ENCODE data around the gene KCTD10. TPM values are rescaled to one million over a fixed set of nuclear protein-coding genes. Genes with fewer than 3 reads are reported as not detected.
"Not testable (repeated sequence)": the region's sequence is repeated elsewhere in the genome, so short reads cannot be mapped to it uniquely, and the experiment has no call there.

Gene KCTD10
- total RNA-seq, 1 experiment from 2014 or later: 44.9 TPM

- Mint-ChIP-seq H3K4me1 (ENCODE audit: insufficient read depth, unreplicated experiment) (peaks cover 3% of the 10 kb centered on the region), H3K27me3 (ENCODE audit: insufficient read depth, unreplicated experiment) (no peaks in the 10 kb centered on the region), H3K9me3 (ENCODE audit: unreplicated experiment) (no peaks in the 10 kb centered on the region), H3K4me3 (ENCODE audit: unreplicated experiment) (peak overlapping the region; percentile 88), H3K27ac (ENCODE audit: low read depth, unreplicated experiment) (peak overlapping the region; percentile 100), H3K36me3 (ENCODE audit: insufficient read depth, unreplicated experiment) (peaks cover 14% of the 10 kb centered on the region)
- BruUV-seq (replicated peaks): no TSS peak
- intact Hi-C loops (cut with micrococcal nuclease): loop anchor here (1.0 to 2.0 kb wide), 3 partner anchors 14 to 48 kb away; no protein-coding TSS in a partner anchor
- POLR2A ChIA-PET: interaction anchor here (0.6 to 8.5 kb wide), 14 partner anchors 9 to 1589 kb away, joined by 3 to 130 read pairs (median 4); partner anchors contain the start of genes MMAB and MVK
- CTCF ChIA-PET: interaction anchor here (0.7 to 2.1 kb wide), 6 partner anchors 10 to 1114 kb away, joined by 3 to 7 read pairs (median 4); no protein-coding TSS in a partner anchor
- DNase-seq (ENCODE audit: unreplicated experiment): no peak
- no peak for TF ChIP-seq CTCF (IDR thresholded peaks at IDR 0.05; ENCODE audit: unreplicated experiment)
Measured at GRCh38 chr12:109476807-109477184, 304 bp downstream of the KCTD10 start.

- Mint-ChIP-seq H3K36me3 (ENCODE audit: insufficient read depth, unreplicated experiment) (peaks cover 8% of the 10 kb centered on the region), H3K4me3 (ENCODE audit: unreplicated experiment) (peak overlapping the region; percentile 88), H3K4me1 (ENCODE audit: insufficient read depth, unreplicated experiment) (peaks cover 3% of the 10 kb centered on the region), H3K9me3 (ENCODE audit: unreplicated experiment) (no peaks in the 10 kb centered on the region), H3K27ac (ENCODE audit: low read depth, unreplicated experiment) (peak overlapping the region; percentile 100), H3K27me3 (ENCODE audit: insufficient read depth, unreplicated experiment) (no peaks in the 10 kb centered on the region)
- ChIA-PET POLR2A (interaction anchor here (0.6 to 8.5 kb wide), 7 partner anchors 13 to 1238 kb away, joined by 3 to 130 read pairs (median 5); partner anchors contain the start of genes MMAB and MVK), CTCF (interaction anchor here (0.5 to 2.1 kb wide), 8 partner anchors 9 to 1115 kb away, joined by 3 to 7 read pairs (median 3); no protein-coding TSS in a partner anchor)
- no peak for TF ChIP-seq CTCF (IDR thresholded peaks at IDR 0.05; ENCODE audit: unreplicated experiment)
- no peak for DNase-seq (ENCODE audit: unreplicated experiment)
- intact Hi-C loops (cut with micrococcal nuclease): loop anchor here (2.0 kb wide), 1 partner anchor 13 kb away; no protein-coding TSS in a partner anchor
- BruUV-seq (replicated peaks): no TSS peak
Measured at GRCh38 chr12:109475993-109476806, 900 bp downstream of the KCTD10 start.

- TF ChIP-seq CTCF (IDR thresholded peaks at IDR 0.05; ENCODE audit: unreplicated experiment): no peak
Measured at GRCh38 chr12:109475121-109475520, 2.0 kb downstream of the KCTD10 start.

GRCh38 chr12:109473526-109474270, 3.4 kb downstream of the KCTD10 start:
- H3K27ac Mint-ChIP-seq (ENCODE audit: low read depth, unreplicated experiment); H3K4me3 Mint-ChIP-seq (ENCODE audit: unreplicated experiment); H3K4me1 Mint-ChIP-seq (ENCODE audit: insufficient read depth, unreplicated experiment); intact Hi-C loops (cut with micrococcal nuclease); DNase-seq (ENCODE audit: unreplicated experiment); BruUV-seq (replicated peaks); H3K9me3 Mint-ChIP-seq (ENCODE audit: unreplicated experiment); H3K27me3 Mint-ChIP-seq (ENCODE audit: insufficient read depth, unreplicated experiment): not testable (repeated sequence)
- peaks cover 23% of the 10 kb centered on the region for H3K36me3 Mint-ChIP-seq (ENCODE audit: insufficient read depth, unreplicated experiment)
- ChIA-PET CTCF (interaction anchor here (0.6 to 2.4 kb wide), 5 partner anchors 7 to 380 kb away, joined by 3 to 8 read pairs (median 3); no protein-coding TSS in a partner anchor), POLR2A (interaction anchor here (8.5 kb wide), 1 partner anchor 11 kb away, joined by 130 read pairs; no protein-coding TSS in a partner anchor)

More at GRCh38 chr12:109475121-109475520, 2.0 kb downstream of the KCTD10 start:
- no peak overlapping the region for H3K4me3 Mint-ChIP-seq (ENCODE audit: unreplicated experiment)
- DNase-seq (ENCODE audit: unreplicated experiment): no peak
- H3K9me3 Mint-ChIP-seq (ENCODE audit: unreplicated experiment): no peaks in the 10 kb centered on the region
- no peak overlapping the region for H3K27ac Mint-ChIP-seq (ENCODE audit: low read depth, unreplicated experiment)
- ChIA-PET CTCF (interaction anchor here (0.6 to 2.1 kb wide), 6 partner anchors 8 to 407 kb away, joined by 3 to 7 read pairs (median 4); no protein-coding TSS in a partner anchor), POLR2A (interaction anchor here (0.6 to 8.5 kb wide), 3 partner anchors 12 to 1239 kb away, joined by 4 to 130 read pairs (median 5); partner anchors contain the start of genes MMAB and MVK)
- intact Hi-C loops (cut with micrococcal nuclease): no loop called here
- BruUV-seq (replicated peaks): no TSS peak
- H3K36me3 Mint-ChIP-seq (ENCODE audit: insufficient read depth, unreplicated experiment): peaks cover 9% of the 10 kb centered on the region
- H3K27me3 Mint-ChIP-seq (ENCODE audit: insufficient read depth, unreplicated experiment): no peaks in the 10 kb centered on the region
- peaks cover 3% of the 10 kb centered on the region for H3K4me1 Mint-ChIP-seq (ENCODE audit: insufficient read depth, unreplicated experiment)

Data from MCF 10A (cell line).